Keratinocyte (primary cell): ENCODE results near the gene CELA1.

ENCODE experiments used
- EZH2 ChIP-seq: IDR thresholded peaks from one replicate; pipeline ENCODE4 v1.6.1; 2012; ENCODE audit warnings: inconsistent platforms, mild to moderate bottlenecking, low read length, moderate library complexity
- TF ChIP-seq, protein P1 (sequence below), 3 experiments: IDR thresholded peaks in 1 of 3; conservative IDR thresholded peaks in 1 of 3; optimal IDR thresholded peaks in 1 of 3; 2 replicates in 2 of 3; 3 replicates in 1 of 3; pipeline versions ENCODE3 to v1.5.1; 2011; ENCODE audit warnings: low read length in 3 of 3, mild to moderate bottlenecking in 3 of 3, moderate library complexity in 2 of 3, control low read depth in 1 of 3, inconsistent platforms in 1 of 3; ENCODE audit not compliant: insufficient read depth in 2 of 3; ENCODE audit errors: extremely low read depth in 1 of 3

GRCh38 chr12:51307655-51308593 lies 38.6 kb downstream of the CELA1 start:
- TF ChIP-seq, protein P1, sequence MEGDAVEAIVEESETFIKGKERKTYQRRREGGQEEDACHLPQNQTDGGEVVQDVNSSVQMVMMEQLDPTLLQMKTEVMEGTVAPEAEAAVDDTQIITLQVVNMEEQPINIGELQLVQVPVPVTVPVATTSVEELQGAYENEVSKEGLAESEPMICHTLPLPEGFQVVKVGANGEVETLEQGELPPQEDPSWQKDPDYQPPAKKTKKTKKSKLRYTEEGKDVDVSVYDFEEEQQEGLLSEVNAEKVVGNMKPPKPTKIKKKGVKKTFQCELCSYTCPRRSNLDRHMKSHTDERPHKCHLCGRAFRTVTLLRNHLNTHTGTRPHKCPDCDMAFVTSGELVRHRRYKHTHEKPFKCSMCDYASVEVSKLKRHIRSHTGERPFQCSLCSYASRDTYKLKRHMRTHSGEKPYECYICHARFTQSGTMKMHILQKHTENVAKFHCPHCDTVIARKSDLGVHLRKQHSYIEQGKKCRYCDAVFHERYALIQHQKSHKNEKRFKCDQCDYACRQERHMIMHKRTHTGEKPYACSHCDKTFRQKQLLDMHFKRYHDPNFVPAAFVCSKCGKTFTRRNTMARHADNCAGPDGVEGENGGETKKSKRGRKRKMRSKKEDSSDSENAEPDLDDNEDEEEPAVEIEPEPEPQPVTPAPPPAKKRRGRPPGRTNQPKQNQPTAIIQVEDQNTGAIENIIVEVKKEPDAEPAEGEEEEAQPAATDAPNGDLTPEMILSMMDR (optimal IDR thresholded peaks at IDR 0.05 in 1 of 3, IDR thresholded peaks at IDR 0.05 in 1 of 3, conservative IDR thresholded peaks at IDR 0.05 in 1 of 3; ENCODE audit: extremely low read depth in 1 of 3, insufficient read depth in 2 of 3, low read length in 3 of 3) = no peak
- TF ChIP-seq EZH2 = no peak
